Mesenchymal stem cell (in vitro differentiated cells and primary cell): ENCODE data around the gene SUPT20HL2.
A peak's percentile ranks its signal among the peaks of the same experiment; 100 is the strongest.

Source experiments
- DNase-seq: peaks from one replicate; pipeline ENCODE4 v3.0.0-alpha.2; 2013
- H2AFZ ChIP-seq: one replicate; pipeline ENCODE4 v1.6.1; 2013; ENCODE audit warnings: low read depth, mild to moderate bottlenecking, control low read depth, inconsistent platforms, low read length, moderate library complexity
- H2AK5ac ChIP-seq: 2 replicates; pipeline ENCODE4 v1.6.1; 2013; ENCODE audit warnings: low read length, moderate library complexity, mild to moderate bottlenecking, inconsistent platforms; ENCODE audit not compliant: severe bottlenecking
- H2BK120ac ChIP-seq: one replicate; pipeline ENCODE4 v1.6.1; 2013; ENCODE audit warnings: low read depth, mild to moderate bottlenecking, inconsistent platforms, low read length, moderate library complexity
- H2BK12ac ChIP-seq, 2 experiments: one replicate each; pipeline ENCODE4 v1.6.1; 2013; ENCODE audit warnings: inconsistent platforms in 2 of 2, low read length in 2 of 2, mild to moderate bottlenecking in 2 of 2, moderate library complexity in 2 of 2, control low read depth in 1 of 2
- H2BK15ac ChIP-seq: one replicate; pipeline ENCODE4 v1.6.1; 2013; ENCODE audit warnings: mild to moderate bottlenecking, low read depth, inconsistent platforms; ENCODE audit not compliant: poor library complexity, severe bottlenecking
- H2BK5ac ChIP-seq: 2 replicates; pipeline ENCODE4 v1.6.1; 2013; ENCODE audit warnings: low read depth, mild to moderate bottlenecking, low read length, control low read depth, inconsistent platforms; ENCODE audit not compliant: poor library complexity, severe bottlenecking
- H3K14ac ChIP-seq, 2 experiments: one replicate each; pipeline ENCODE4 v1.6.1; 2013; ENCODE audit warnings: inconsistent platforms in 2 of 2, low read length in 2 of 2, control low read depth in 1 of 2, mild to moderate bottlenecking in 1 of 2, moderate library complexity in 1 of 2
- H3K18ac ChIP-seq, 2 experiments: one replicate each; pipeline ENCODE4 v1.6.1; 2013; ENCODE audit warnings: inconsistent platforms in 2 of 2, low read length in 2 of 2, control low read depth in 1 of 2, low read depth in 1 of 2, mild to moderate bottlenecking in 1 of 2
- H3K23ac ChIP-seq, 2 experiments: one replicate each; pipeline ENCODE4 v1.6.1; 2013; ENCODE audit warnings: inconsistent platforms in 2 of 2, low read length in 2 of 2, mild to moderate bottlenecking in 2 of 2, moderate library complexity in 2 of 2, control low read depth in 1 of 2
- H3K27ac ChIP-seq: 2 replicates; pipeline ENCODE4 v1.5.1; 2013; ENCODE audit warnings: mild to moderate bottlenecking, moderate library complexity, low read length, control low read depth, inconsistent platforms; ENCODE audit not compliant: poor library complexity, severe bottlenecking
- H3K27me3 ChIP-seq, 2 experiments: 2 replicates each; pipeline versions ENCODE4 v1.6.1 to v1.7.0; 2013; ENCODE audit warnings: low read length in 2 of 2, mild to moderate bottlenecking in 2 of 2, moderate library complexity in 2 of 2, control low read depth in 1 of 2, inconsistent platforms in 1 of 2; ENCODE audit not compliant: control insufficient read depth in 1 of 2, insufficient read depth in 1 of 2
- H3K36me3 ChIP-seq, 2 experiments: 2 replicates each; pipeline versions ENCODE4 v1.6.1 to v1.7.0; 2013; ENCODE audit warnings: low read length in 2 of 2, control low read depth in 1 of 2, inconsistent platforms in 1 of 2, low read depth in 1 of 2, mild to moderate bottlenecking in 1 of 2; ENCODE audit not compliant: insufficient read depth in 2 of 2, control insufficient read depth in 1 of 2
- H3K4ac ChIP-seq, 2 experiments: one replicate each; pipeline ENCODE4 v1.6.1; 2013; ENCODE audit warnings: inconsistent platforms in 2 of 2, low read length in 2 of 2, mild to moderate bottlenecking in 2 of 2, moderate library complexity in 2 of 2, control low read depth in 1 of 2, low read depth in 1 of 2
- H3K4me1 ChIP-seq: 2 replicates; pipeline ENCODE4 v1.6.1; 2013; ENCODE audit warnings: low read depth, low read length, control low read depth; ENCODE audit not compliant: control insufficient read depth, insufficient read depth
- H3K4me2 ChIP-seq: 2 replicates; pipeline ENCODE4 v1.6.1; 2013; ENCODE audit warnings: low read length, mild to moderate bottlenecking, inconsistent platforms; ENCODE audit not compliant: poor library complexity, severe bottlenecking
- H3K4me3 ChIP-seq, 2 experiments: 2 replicates each; pipeline versions ENCODE4 v1.5.1 to v1.7.0; 2013; ENCODE audit warnings: low read length in 2 of 2, mild to moderate bottlenecking in 2 of 2, control low read depth in 1 of 2, low read depth in 1 of 2; ENCODE audit not compliant: insufficient read depth in 1 of 2
- H3K79me1 ChIP-seq: replicated peaks from 2 replicates; pipeline ENCODE4 v1.6.1; 2013; ENCODE audit warnings: mild to moderate bottlenecking, control low read depth, low read length, inconsistent platforms; ENCODE audit not compliant: poor library complexity, severe bottlenecking
- H3K9ac ChIP-seq: 2 replicates; pipeline ENCODE4 v1.7.0; 2013; ENCODE audit warnings: mild to moderate bottlenecking, low read length, moderate library complexity
- H3K9me3 ChIP-seq: 2 replicates; pipeline ENCODE4 v1.7.0; 2013; ENCODE audit warnings: mild to moderate bottlenecking, low read length; ENCODE audit not compliant: control insufficient read depth
- H4K8ac ChIP-seq: one replicate; pipeline ENCODE4 v1.6.1; 2013; ENCODE audit warnings: inconsistent platforms, mild to moderate bottlenecking, low read length, moderate library complexity
- H4K91ac ChIP-seq: one replicate; pipeline ENCODE4 v1.6.1; 2013; ENCODE audit warnings: mild to moderate bottlenecking, low read length, inconsistent platforms
- WGBS: methylation state at CpG from one replicate; pipeline ENCODE4 v1.1.7; 2013; ENCODE audit warnings: mixed read lengths; 5-methylcytosine and 5-hydroxymethylcytosine counted together

The SUPT20HL2 gene

DNA sequence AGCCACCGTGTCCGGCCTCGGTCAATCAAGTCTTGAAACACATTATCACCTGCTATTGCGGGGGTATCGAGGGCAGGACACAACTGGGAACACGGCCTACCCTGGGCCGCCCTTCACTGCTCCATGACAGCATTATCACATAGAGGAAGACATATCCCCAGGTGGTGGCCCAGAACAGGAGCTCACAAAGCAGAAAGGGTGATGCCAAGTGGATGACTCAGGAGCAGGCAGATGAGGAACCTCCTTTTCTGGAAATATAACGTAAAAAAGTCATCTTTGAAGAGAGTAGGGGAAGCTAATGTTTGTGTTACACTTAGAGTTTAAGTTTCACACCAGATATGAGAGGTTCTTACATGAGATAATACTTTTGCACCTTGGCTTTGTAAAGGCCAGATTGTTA, 41.2 kb upstream of the SUPT20HL2 start:
- Histone ChIP-seq H3K79me1 (no peaks in the 10 kb centered on the region), H3K23ac (no peak overlapping the region), H2AK5ac (no peak overlapping the region), H4K8ac (no peak overlapping the region), H3K4ac (no peak overlapping the region), H2AFZ (no peak overlapping the region), H3K27me3 (peaks cover 0 to 3% of the 10 kb centered on the region in 2 experiments), H2BK15ac (no peak overlapping the region), H3K4me2 (no peak overlapping the region), H2BK5ac (no peak overlapping the region), H2BK120ac (no peak overlapping the region), H3K9ac (peak overlapping the region; percentile 44), H4K91ac (no peak overlapping the region), H2BK12ac (no peak overlapping the region), H3K14ac (no peak overlapping the region), H3K18ac (no peak overlapping the region), H3K9me3 (peaks cover 5% of the 10 kb centered on the region), H3K4me3 (no peak overlapping the region), H3K4me1 (no peaks in the 10 kb centered on the region), H3K36me3 (no peaks in the 10 kb centered on the region), H3K27ac (no peak overlapping the region)
- DNase-seq, result no peak
- 88% methylated on average over 7 of the region's 8 CpGs for WGBS

DNA sequence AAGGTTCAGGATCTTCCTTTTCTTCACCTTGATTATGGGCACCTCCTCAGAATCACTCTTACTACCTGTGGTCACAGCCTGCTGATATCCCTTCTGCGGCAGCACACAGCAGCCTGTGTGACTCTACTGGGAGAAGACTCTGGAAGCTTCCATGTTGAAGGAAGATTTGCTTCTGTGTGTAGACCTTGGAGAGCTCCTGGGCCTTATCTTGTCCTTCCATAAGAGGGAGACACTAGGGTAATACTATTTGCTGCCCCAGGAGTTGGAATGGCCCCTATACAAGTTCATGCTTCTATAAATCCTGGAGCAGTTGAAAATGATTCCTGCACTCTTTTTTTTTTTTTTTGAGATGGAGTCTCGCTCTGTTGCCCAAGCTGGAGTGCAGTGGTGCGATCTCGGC, 36.3 kb upstream of the SUPT20HL2 start:
- Histone ChIP-seq H2BK120ac (no peak overlapping the region), H3K4me1 (no peaks in the 10 kb centered on the region), H3K18ac (no peak overlapping the region), H3K4ac (no peak overlapping the region), H2AFZ (no peak overlapping the region), H3K23ac (no peak overlapping the region), H4K8ac (no peak overlapping the region), H2BK15ac (no peak overlapping the region), H2BK12ac (no peak overlapping the region), H3K9ac (no peak overlapping the region), H3K4me3 (no peak overlapping the region), H4K91ac (no peak overlapping the region), H3K9me3 (no peaks in the 10 kb centered on the region), H2BK5ac (no peak overlapping the region), H3K4me2 (no peak overlapping the region), H3K79me1 (no peaks in the 10 kb centered on the region), H3K27me3 (peaks cover 0 to 9% of the 10 kb centered on the region in 2 experiments), H3K27ac (no peak overlapping the region), H2AK5ac (no peak overlapping the region), H3K36me3 (no peaks in the 10 kb centered on the region), H3K14ac (no peak overlapping the region)
- WGBS, result 100% methylated on average over 2 of the region's 4 CpGs
- no peak for DNase-seq

DNA sequence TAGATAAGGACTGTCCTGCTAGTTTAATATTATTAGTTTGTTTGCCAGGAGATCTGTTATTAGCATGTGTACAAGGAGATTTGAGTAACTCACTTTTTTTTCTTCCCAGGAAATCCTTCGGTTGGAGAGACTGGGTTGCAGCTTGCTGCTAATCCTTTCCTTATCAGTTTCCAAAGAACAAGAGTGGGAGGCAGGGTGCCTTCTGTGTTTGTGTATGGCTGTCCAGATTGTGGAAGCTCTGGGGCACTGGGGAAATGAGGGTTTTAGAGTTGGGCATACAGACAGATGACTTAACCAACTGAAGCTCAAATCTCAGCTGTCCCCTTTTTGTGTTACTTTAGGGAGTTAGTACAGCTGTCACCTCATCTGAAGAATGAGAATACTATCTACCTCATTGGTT, 34.0 kb upstream of the SUPT20HL2 start:
- H2AFZ ChIP-seq, result no peak overlapping the region
- no peak overlapping the region for H3K18ac ChIP-seq
- peak; percentile 12 for DNase-seq
- 0% methylated on average over 1 of the region's 1 CpG for WGBS
- H3K79me1 ChIP-seq, result no peaks in the 10 kb centered on the region
- no peak overlapping the region for H2BK120ac ChIP-seq
- H4K8ac ChIP-seq, result no peak overlapping the region
- no peak overlapping the region for H2AK5ac ChIP-seq
- no peak overlapping the region for H3K4ac ChIP-seq
- H2BK15ac ChIP-seq, result no peak overlapping the region
- no peak overlapping the region for H3K14ac ChIP-seq
- H3K27me3 ChIP-seq, result peaks cover 0 to 14% of the 10 kb centered on the region in 2 experiments
- H3K4me2 ChIP-seq, result no peak overlapping the region
- no peaks in the 10 kb centered on the region for H3K9me3 ChIP-seq
- H2BK12ac ChIP-seq, result no peak overlapping the region
- H3K27ac ChIP-seq, result no peak overlapping the region
- H2BK5ac ChIP-seq, result no peak overlapping the region
- H3K23ac ChIP-seq, result no peak overlapping the region
- no peak overlapping the region for H3K4me3 ChIP-seq
- H3K4me1 ChIP-seq, result no peaks in the 10 kb centered on the region
- H3K36me3 ChIP-seq, result no peaks in the 10 kb centered on the region
- no peak overlapping the region for H4K91ac ChIP-seq
- H3K9ac ChIP-seq, result no peak overlapping the region

DNA sequence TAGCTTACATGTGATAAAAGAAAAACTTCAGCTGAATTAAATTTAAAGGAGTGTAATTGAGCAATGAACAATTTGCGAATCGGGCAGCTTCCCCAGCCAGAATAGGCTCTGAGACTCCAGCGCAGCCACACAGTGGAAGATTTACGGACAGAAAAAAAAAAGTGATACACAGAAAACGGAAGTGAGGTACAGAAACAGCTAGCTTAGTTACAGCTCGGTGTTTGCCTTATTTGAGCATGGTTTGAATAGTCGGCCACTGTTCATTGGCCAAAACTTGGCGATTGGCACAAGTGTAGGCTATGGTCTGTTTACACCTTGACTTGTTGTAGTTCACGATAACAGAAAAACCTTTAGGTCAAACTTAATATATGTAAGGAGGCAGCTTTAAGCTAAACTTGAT, 29.9 kb upstream of the SUPT20HL2 start:
- no peak overlapping the region for H2BK120ac ChIP-seq
- no peak overlapping the region for H3K4me2 ChIP-seq
- 96% methylated on average over 6 of the region's 9 CpGs for WGBS
- no peak overlapping the region for H3K23ac ChIP-seq
- no peak overlapping the region for H3K4me3 ChIP-seq
- H3K27me3 ChIP-seq, result peaks cover 0 to 8% of the 10 kb centered on the region in 2 experiments
- H4K8ac ChIP-seq, result no peak overlapping the region
- no peak overlapping the region for H2BK12ac ChIP-seq
- no peaks in the 10 kb centered on the region for H3K36me3 ChIP-seq
- H2AFZ ChIP-seq, result no peak overlapping the region
- H3K79me1 ChIP-seq, result no peaks in the 10 kb centered on the region
- H4K91ac ChIP-seq, result no peak overlapping the region
- H3K9ac ChIP-seq, result no peak overlapping the region
- no peak overlapping the region for H3K27ac ChIP-seq
- H2AK5ac ChIP-seq, result no peak overlapping the region
- H3K4ac ChIP-seq, result no peak overlapping the region
- H3K18ac ChIP-seq, result no peak overlapping the region
- no peak overlapping the region for H2BK15ac ChIP-seq
- H3K9me3 ChIP-seq, result no peaks in the 10 kb centered on the region
- no peaks in the 10 kb centered on the region for H3K4me1 ChIP-seq
- no peak overlapping the region for H2BK5ac ChIP-seq
- no peak for DNase-seq
- H3K14ac ChIP-seq, result no peak overlapping the region
